Natural killer cell treated with Interleukin-12 subunit alpha and Interleukin-12 subunit beta and Interleukin-15 and Interleukin-18, amount 100 ng/mL, for 72 hours (primary cell): ENCODE measurements around the gene PARVA. TPM values are rescaled to one million over a fixed set of nuclear protein-coding genes. Genes with fewer than 3 reads are reported as not detected.

ENCODE experiments used
- ATAC-seq, 2 donors: fragments of 150-1000 bp; cut with Tn5 transposase in 1 of 2; sonication (Bioruptor Pico), chemical (Tn5 transposase) in 1 of 2; 2 replicates each; pipeline ENCODE4 v1.10.0; 2021
- DNase-seq: peaks from one replicate; pipeline ENCODE4 v3.0.0; 2022; ENCODE audit warnings: low spot score
- H3K27ac Mint-ChIP-seq, 2 donors: 1 replicate in 1 of 2; 2 replicates in 1 of 2; pipeline ENCODE4 v1.8.0; 2022; ENCODE audit warnings: mixed read lengths in 2 of 2, mild to moderate bottlenecking in 1 of 2, moderate library complexity in 1 of 2
- H3K27me3 Mint-ChIP-seq, 2 donors: 1 replicate in 1 of 2; 2 replicates in 1 of 2; pipeline ENCODE4 v1.8.0; 2022; ENCODE audit warnings: mixed read lengths in 2 of 2
- H3K36me3 Mint-ChIP-seq: one replicate; pipeline ENCODE4 v1.8.0; 2022; ENCODE audit warnings: mixed read lengths
- H3K4me1 Mint-ChIP-seq, 2 donors: 1 replicate in 1 of 2; 2 replicates in 1 of 2; pipeline ENCODE4 v1.8.0; 2022; ENCODE audit warnings: low read depth in 2 of 2, mixed read lengths in 2 of 2, mild to moderate bottlenecking in 1 of 2
- H3K4me3 Mint-ChIP-seq: one replicate; pipeline ENCODE4 v1.8.0; 2022; ENCODE audit warnings: mixed read lengths
- H3K9me3 Mint-ChIP-seq: 2 replicates; pipeline ENCODE4 v1.8.0; 2022; ENCODE audit warnings: mixed read lengths
- total RNA-seq, 2 donors: library from RNA; stranded (reverse); gene quantifications; one replicate each; pipeline ENCODE4 v1.2.3, GENCODE V29; 2022

PARVA gene
- total RNA-seq, 2 donors from 2014 or later: not detected

GRCh38 chr11:12403122-12403996 is 26.0 kb downstream of the PARVA start:
- no peak overlapping the region for H3K27ac Mint-ChIP-seq
- no peak for ATAC-seq
- no peaks in the 10 kb centered on the region for H3K36me3 Mint-ChIP-seq
- no peaks in the 10 kb centered on the region for H3K4me1 Mint-ChIP-seq
- no peaks in the 10 kb centered on the region for H3K9me3 Mint-ChIP-seq
- no peak for DNase-seq
- H3K27me3 Mint-ChIP-seq: peaks cover 5 to 9% of the 10 kb centered on the region in 2 donors
- H3K4me3 Mint-ChIP-seq: no peak overlapping the region

- no peaks in the 10 kb centered on the region for H3K9me3 Mint-ChIP-seq
- H3K4me3 Mint-ChIP-seq: no peak overlapping the region
- ATAC-seq: no peak
- H3K27me3 Mint-ChIP-seq: peaks cover 6 to 14% of the 10 kb centered on the region in 2 donors
- no peak for DNase-seq
- H3K27ac Mint-ChIP-seq: no peak overlapping the region
- no peaks in the 10 kb centered on the region for H3K4me1 Mint-ChIP-seq
- H3K36me3 Mint-ChIP-seq: no peaks in the 10 kb centered on the region
Observed at GRCh38 chr11:12403997-12404350, 26.6 kb downstream of the PARVA start.

GRCh38 chr11:12404436-12404835 is 27.1 kb downstream of the PARVA start:
- DNase-seq (no peak), ATAC-seq (no peak)
- Mint-ChIP-seq H3K9me3 (no peaks in the 10 kb centered on the region), H3K27me3 (peaks cover 10 to 17% of the 10 kb centered on the region in 2 donors), H3K27ac (no peak overlapping the region), H3K36me3 (no peaks in the 10 kb centered on the region), H3K4me3 (no peak overlapping the region), H3K4me1 (no peaks in the 10 kb centered on the region)

- peaks cover 24 to 25% of the 10 kb centered on the region in 2 donors for H3K27me3 Mint-ChIP-seq
- no peaks in the 10 kb centered on the region for H3K4me1 Mint-ChIP-seq
- no peaks in the 10 kb centered on the region for H3K36me3 Mint-ChIP-seq
- ATAC-seq (no peak), DNase-seq (no peak)
- no peaks in the 10 kb centered on the region for H3K9me3 Mint-ChIP-seq
- no peak overlapping the region for H3K27ac Mint-ChIP-seq
- H3K4me3 Mint-ChIP-seq: no peak overlapping the region
Observed at GRCh38 chr11:12408156-12408770, 30.9 kb downstream of the PARVA start.

GRCh38 chr11:12409621-12410005 is 32.2 kb downstream of the PARVA start:
- Mint-ChIP-seq H3K4me3 (no peak overlapping the region), H3K4me1 (no peaks in the 10 kb centered on the region), H3K36me3 (no peaks in the 10 kb centered on the region), H3K27ac (no peak overlapping the region), H3K27me3 (peaks cover 27% of the 10 kb centered on the region in 2 donors), H3K9me3 (no peaks in the 10 kb centered on the region)
- DNase-seq (no peak), ATAC-seq (no peak)

- peak; percentile 21 to 62 for ATAC-seq
- Mint-ChIP-seq H3K4me3 (no peak overlapping the region), H3K27me3 (peaks cover 26 to 30% of the 10 kb centered on the region in 2 donors), H3K36me3 (no peaks in the 10 kb centered on the region), H3K4me1 (no peaks in the 10 kb centered on the region), H3K9me3 (no peaks in the 10 kb centered on the region), H3K27ac (no peak overlapping the region)
- no peak for DNase-seq
Observed at GRCh38 chr11:12410006-12410728, 32.8 kb downstream of the PARVA start.

- Mint-ChIP-seq H3K36me3 (no peaks in the 10 kb centered on the region), H3K27me3 (peaks cover 35% of the 10 kb centered on the region in 2 donors), H3K4me3 (no peak overlapping the region), H3K4me1 (no peaks in the 10 kb centered on the region), H3K27ac (no peak overlapping the region), H3K9me3 (no peaks in the 10 kb centered on the region)
- DNase-seq: no peak
- ATAC-seq: no peak
Observed at GRCh38 chr11:12411393-12411792, 34.0 kb downstream of the PARVA start.

- peaks cover 36 to 40% of the 10 kb centered on the region in 2 donors for H3K27me3 Mint-ChIP-seq
- no peaks in the 10 kb centered on the region for H3K4me1 Mint-ChIP-seq
- H3K27ac Mint-ChIP-seq: no peak overlapping the region
- H3K36me3 Mint-ChIP-seq: no peaks in the 10 kb centered on the region
- ATAC-seq (no peak), DNase-seq (no peak)
- no peaks in the 10 kb centered on the region for H3K9me3 Mint-ChIP-seq
- H3K4me3 Mint-ChIP-seq: no peak overlapping the region
Observed at GRCh38 chr11:12411806-12412727, 34.7 kb downstream of the PARVA start.

- Mint-ChIP-seq H3K4me3 (no peak overlapping the region), H3K27ac (no peak overlapping the region), H3K4me1 (no peaks in the 10 kb centered on the region), H3K36me3 (no peaks in the 10 kb centered on the region), H3K27me3 (peaks cover 31 to 40% of the 10 kb centered on the region in 2 donors), H3K9me3 (no peaks in the 10 kb centered on the region)
- DNase-seq (no peak), ATAC-seq (no peak)
Observed at GRCh38 chr11:12413141-12414052, 36.0 kb downstream of the PARVA start.

- H3K27ac Mint-ChIP-seq: no peak overlapping the region
Observed at GRCh38 chr11:12414611-12415010, 37.2 kb downstream of the PARVA start.

GRCh38 chr11:12415342-12415966 is 38.1 kb downstream of the PARVA start:
- Mint-ChIP-seq H3K27ac (no peak overlapping the region), H3K4me1 (no peaks in the 10 kb centered on the region), H3K27me3 (peaks cover 23 to 31% of the 10 kb centered on the region in 2 donors), H3K4me3 (no peak overlapping the region), H3K36me3 (no peaks in the 10 kb centered on the region), H3K9me3 (no peaks in the 10 kb centered on the region)
- ATAC-seq (no peak), DNase-seq (no peak)

More at GRCh38 chr11:12414611-12415010, 37.2 kb downstream of the PARVA start:
- DNase-seq: no peak
- Mint-ChIP-seq H3K36me3 (no peaks in the 10 kb centered on the region), H3K9me3 (no peaks in the 10 kb centered on the region), H3K4me3 (no peak overlapping the region), H3K4me1 (no peaks in the 10 kb centered on the region), H3K27me3 (peaks cover 26 to 33% of the 10 kb centered on the region in 2 donors)
- ATAC-seq: no peak

- DNase-seq (no peak), ATAC-seq (no peak)
- Mint-ChIP-seq H3K27me3 (peaks cover 20 to 28% of the 10 kb centered on the region in 2 donors), H3K27ac (no peak overlapping the region), H3K4me3 (no peak overlapping the region), H3K36me3 (no peaks in the 10 kb centered on the region), H3K9me3 (no peaks in the 10 kb centered on the region), H3K4me1 (no peaks in the 10 kb centered on the region)
Observed at GRCh38 chr11:12416552-12416951, 39.2 kb downstream of the PARVA start.
